ENCODE data around the gene ATP2B3.

The ATP2B3 gene

GRCh38 chrX:153488231-153488914 lies 29.1 kb upstream of the ATP2B3 start:
- ChIA-PET CTCF (interaction anchor here (1.1 to 1.7 kb wide), 2 partner anchors 10 to 19 kb away, joined by 3 to 5 read pairs; no protein-coding TSS in a partner anchor), POLR2A (no interaction called here)
- WGBS (ENCODE audit: insufficient coverage) = 59% methylated on average over 6 of the region's 27 CpGs
- DNase-seq = no peak
- Histone ChIP-seq H3K4me1 (ENCODE audit: control extremely low read depth in 1 of 4, control insufficient read depth in 4 of 4, insufficient read depth in 4 of 4, low read length in 3 of 4) (peaks cover 0 to 13% (median 8%) of the 10 kb centered on the region in 4 experiments), H3K27ac (ENCODE audit: insufficient read depth in 1 of 2, low read depth in 1 of 2, low read length in 2 of 2, poor library complexity in 1 of 2, severe bottlenecking in 2 of 2) (no peak overlapping the region), H3K9me3 (ENCODE audit: control extremely low read depth in 1 of 5, control insufficient read depth in 4 of 5, insufficient read depth in 2 of 5, low read depth in 1 of 5, low read length in 4 of 5) (no peaks in the 10 kb centered on the region), H3K36me3 (ENCODE audit: control insufficient read depth in 4 of 4, insufficient read depth in 4 of 4, low read length in 3 of 4) (no peaks in the 10 kb centered on the region), H3K27me3 (replicated peaks in 2 of 5; ENCODE audit: control insufficient read depth in 4 of 5, insufficient read depth in 5 of 5, low read length in 4 of 5) (peaks cover 0 to 8% (median 0%) of the 10 kb centered on the region in 5 experiments), H3K4me3 (ENCODE audit: control insufficient read depth in 1 of 7, extremely low read depth in 1 of 7, insufficient read depth in 4 of 7, low read depth in 2 of 7, low read length in 6 of 7) (no peak overlapping the region)

DNA sequence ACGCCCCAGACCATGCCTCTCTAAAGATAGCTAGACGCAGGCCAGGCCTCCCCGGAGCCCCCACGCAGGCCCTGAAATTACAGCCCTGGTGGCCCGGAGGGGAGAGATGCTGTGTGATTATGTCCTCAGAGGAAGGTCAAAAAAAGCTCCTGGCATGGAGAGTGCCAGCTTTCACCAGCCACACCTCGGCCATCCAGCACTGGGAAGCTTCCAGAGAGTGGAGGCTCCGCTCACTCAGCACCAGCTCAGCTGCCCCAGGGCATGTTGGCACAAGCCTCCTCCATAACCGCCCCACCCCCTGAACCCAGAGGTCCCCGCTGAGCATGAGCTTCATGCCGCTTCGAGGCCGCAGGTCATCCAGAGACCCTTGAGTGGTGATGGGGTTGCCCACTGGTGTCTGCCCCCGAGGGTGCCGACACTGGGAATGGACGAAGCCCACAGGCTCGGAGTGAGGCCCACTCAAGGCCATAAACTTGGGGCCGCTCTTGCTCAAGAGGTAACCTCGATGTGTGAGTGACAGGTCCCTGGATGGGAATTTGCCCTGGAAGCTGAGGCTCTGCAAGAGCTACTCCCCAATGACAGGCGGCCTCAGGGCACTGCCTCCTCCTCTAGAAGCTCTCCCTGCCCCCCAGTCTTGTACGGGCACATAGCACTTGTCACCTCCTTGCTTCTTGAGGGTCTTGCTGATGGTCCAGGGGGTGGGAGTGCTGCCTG lies 27.1 kb upstream of the ATP2B3 start:
- Histone ChIP-seq H3K27ac (ENCODE audit: insufficient read depth in 1 of 2, low read depth in 1 of 2, low read length in 2 of 2, poor library complexity in 1 of 2, severe bottlenecking in 2 of 2) (no peak overlapping the region), H3K27me3 (replicated peaks in 2 of 5; ENCODE audit: control insufficient read depth in 4 of 5, insufficient read depth in 5 of 5, low read length in 4 of 5) (peaks cover 0 to 14% (median 0%) of the 10 kb centered on the region in 5 experiments), H3K9me3 (ENCODE audit: control extremely low read depth in 1 of 5, control insufficient read depth in 4 of 5, insufficient read depth in 2 of 5, low read depth in 1 of 5, low read length in 4 of 5) (no peaks in the 10 kb centered on the region), H3K36me3 (ENCODE audit: control insufficient read depth in 4 of 4, insufficient read depth in 4 of 4, low read length in 3 of 4) (no peaks in the 10 kb centered on the region), H3K4me3 (ENCODE audit: control insufficient read depth in 1 of 7, extremely low read depth in 1 of 7, insufficient read depth in 4 of 7, low read depth in 2 of 7, low read length in 6 of 7) (no peak overlapping the region), H3K4me1 (ENCODE audit: control extremely low read depth in 1 of 4, control insufficient read depth in 4 of 4, insufficient read depth in 4 of 4, low read length in 3 of 4) (peaks cover 0 to 16% (median 8%) of the 10 kb centered on the region in 4 experiments)
- no peak for DNase-seq
- 89% methylated on average over 18 of the region's 20 CpGs for WGBS (ENCODE audit: insufficient coverage)
- POLR2A ChIA-PET = no interaction called here
- CTCF ChIA-PET = interaction anchor here (1.1 to 1.7 kb wide), 3 partner anchors 15 to 19 kb away, joined by 3 to 6 read pairs (median 5); partner anchors contain the start of gene HAUS7

- DNase-seq = no peak
- 76% methylated on average over 10 of the region's 10 CpGs for WGBS (ENCODE audit: insufficient coverage)
- Histone ChIP-seq H3K36me3 (ENCODE audit: control insufficient read depth in 4 of 4, insufficient read depth in 4 of 4, low read length in 3 of 4) (no peaks in the 10 kb centered on the region), H3K4me1 (ENCODE audit: control extremely low read depth in 1 of 4, control insufficient read depth in 4 of 4, insufficient read depth in 4 of 4, low read length in 3 of 4) (peaks cover 0 to 16% (median 8%) of the 10 kb centered on the region in 4 experiments), H3K9me3 (ENCODE audit: control extremely low read depth in 1 of 5, control insufficient read depth in 4 of 5, insufficient read depth in 2 of 5, low read depth in 1 of 5, low read length in 4 of 5) (no peaks in the 10 kb centered on the region), H3K27ac (ENCODE audit: insufficient read depth in 1 of 2, low read depth in 1 of 2, low read length in 2 of 2, poor library complexity in 1 of 2, severe bottlenecking in 2 of 2) (no peak overlapping the region), H3K4me3 (ENCODE audit: control insufficient read depth in 1 of 7, extremely low read depth in 1 of 7, insufficient read depth in 4 of 7, low read depth in 2 of 7, low read length in 6 of 7) (no peak overlapping the region), H3K27me3 (replicated peaks in 2 of 5; ENCODE audit: control insufficient read depth in 4 of 5, insufficient read depth in 5 of 5, low read length in 4 of 5) (peaks cover 0 to 24% (median 0%) of the 10 kb centered on the region in 5 experiments)
- POLR2A ChIA-PET = no interaction called here
- CTCF ChIA-PET = interaction anchor here (0.9 to 1.4 kb wide), 2 partner anchors 14 to 30 kb away, joined by 4 to 6 read pairs; no protein-coding TSS in a partner anchor
Observed at GRCh38 chrX:153491351-153491914, 26.0 kb upstream of the ATP2B3 start.

DNA sequence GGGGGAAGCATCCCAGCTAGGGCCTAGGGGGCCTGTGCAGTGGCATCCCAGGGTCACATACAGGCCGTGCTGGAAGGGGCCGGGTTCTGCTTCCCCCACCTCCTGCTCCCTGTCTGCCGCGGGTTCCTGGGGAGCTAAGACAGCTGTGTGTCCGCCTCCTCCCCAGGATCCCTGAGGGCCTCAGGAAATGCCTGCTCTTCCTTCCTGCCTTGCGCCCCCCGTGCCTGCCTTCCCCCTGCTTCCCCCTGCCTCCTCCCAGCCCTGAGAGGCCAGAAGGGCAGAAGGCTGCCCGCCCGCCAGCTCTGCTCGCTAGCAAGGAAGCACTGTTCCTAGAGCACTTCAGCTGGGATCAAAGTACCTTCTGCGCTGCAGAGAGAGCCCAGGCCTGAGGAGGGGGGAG lies 25.5 kb upstream of the ATP2B3 start:
- H3K4me3 ChIP-seq (ENCODE audit: control insufficient read depth in 1 of 7, extremely low read depth in 1 of 7, insufficient read depth in 4 of 7, low read depth in 2 of 7, low read length in 6 of 7) = no peak overlapping the region
- ChIA-PET CTCF (interaction anchor here (1.4 kb wide), 1 partner anchor 13 kb away, joined by 6 read pairs; no protein-coding TSS in a partner anchor), POLR2A (no interaction called here)
- H3K9me3 ChIP-seq (ENCODE audit: control extremely low read depth in 1 of 5, control insufficient read depth in 4 of 5, insufficient read depth in 2 of 5, low read depth in 1 of 5, low read length in 4 of 5) = no peaks in the 10 kb centered on the region
- no peaks in the 10 kb centered on the region for H3K36me3 ChIP-seq (ENCODE audit: control insufficient read depth in 4 of 4, insufficient read depth in 4 of 4, low read length in 3 of 4)
- DNase-seq = no peak
- no peak overlapping the region for H3K27ac ChIP-seq (ENCODE audit: insufficient read depth in 1 of 2, low read depth in 1 of 2, low read length in 2 of 2, poor library complexity in 1 of 2, severe bottlenecking in 2 of 2)
- H3K27me3 ChIP-seq (replicated peaks in 2 of 5; ENCODE audit: control insufficient read depth in 4 of 5, insufficient read depth in 5 of 5, low read length in 4 of 5) = peaks cover 0 to 24% (median 0%) of the 10 kb centered on the region in 5 experiments
- H3K4me1 ChIP-seq (ENCODE audit: control extremely low read depth in 1 of 4, control insufficient read depth in 4 of 4, insufficient read depth in 4 of 4, low read length in 3 of 4) = peaks cover 0 to 16% (median 8%) of the 10 kb centered on the region in 4 experiments
- 38% methylated on average over 8 of the region's 11 CpGs for WGBS (ENCODE audit: insufficient coverage)

- peaks cover 0 to 24% (median 0%) of the 10 kb centered on the region in 5 experiments for H3K27me3 ChIP-seq (replicated peaks in 2 of 5; ENCODE audit: control insufficient read depth in 4 of 5, insufficient read depth in 5 of 5, low read length in 4 of 5)
- H3K9me3 ChIP-seq (ENCODE audit: control extremely low read depth in 1 of 5, control insufficient read depth in 4 of 5, insufficient read depth in 2 of 5, low read depth in 1 of 5, low read length in 4 of 5) = no peaks in the 10 kb centered on the region
- CTCF ChIA-PET = interaction anchor here (1.4 kb wide), 1 partner anchor 13 kb away, joined by 6 read pairs; no protein-coding TSS in a partner anchor
- H3K27ac ChIP-seq (ENCODE audit: insufficient read depth in 1 of 2, low read depth in 1 of 2, low read length in 2 of 2, poor library complexity in 1 of 2, severe bottlenecking in 2 of 2) = no peak overlapping the region
- POLR2A ChIA-PET = no interaction called here
- DNase-seq = no peak
- 89% methylated on average over 10 of the region's 12 CpGs for WGBS (ENCODE audit: insufficient coverage)
- no peak overlapping the region for H3K4me3 ChIP-seq (ENCODE audit: control insufficient read depth in 1 of 7, extremely low read depth in 1 of 7, insufficient read depth in 4 of 7, low read depth in 2 of 7, low read length in 6 of 7)
- peaks cover 0 to 16% (median 8%) of the 10 kb centered on the region in 4 experiments for H3K4me1 ChIP-seq (ENCODE audit: control extremely low read depth in 1 of 4, control insufficient read depth in 4 of 4, insufficient read depth in 4 of 4, low read length in 3 of 4)
- H3K36me3 ChIP-seq (ENCODE audit: control insufficient read depth in 4 of 4, insufficient read depth in 4 of 4, low read length in 3 of 4) = no peaks in the 10 kb centered on the region
Observed at GRCh38 chrX:153492543-153492942, 24.9 kb upstream of the ATP2B3 start.

GRCh38 chrX:153493085-153493484 lies 24.4 kb upstream of the ATP2B3 start:
- H3K36me3 ChIP-seq (ENCODE audit: control insufficient read depth in 4 of 4, insufficient read depth in 4 of 4, low read length in 3 of 4) = no peaks in the 10 kb centered on the region
- ChIA-PET POLR2A (no interaction called here), CTCF (no interaction called here)
- no peak overlapping the region for H3K4me3 ChIP-seq (ENCODE audit: control insufficient read depth in 1 of 7, extremely low read depth in 1 of 7, insufficient read depth in 4 of 7, low read depth in 2 of 7, low read length in 6 of 7)
- 87% methylated on average over 9 of the region's 11 CpGs for WGBS (ENCODE audit: insufficient coverage)
- peaks cover 0 to 16% (median 8%) of the 10 kb centered on the region in 4 experiments for H3K4me1 ChIP-seq (ENCODE audit: control extremely low read depth in 1 of 4, control insufficient read depth in 4 of 4, insufficient read depth in 4 of 4, low read length in 3 of 4)
- no peak overlapping the region for H3K27ac ChIP-seq (ENCODE audit: insufficient read depth in 1 of 2, low read depth in 1 of 2, low read length in 2 of 2, poor library complexity in 1 of 2, severe bottlenecking in 2 of 2)
- peaks cover 0 to 27% (median 0%) of the 10 kb centered on the region in 5 experiments for H3K27me3 ChIP-seq (replicated peaks in 2 of 5; ENCODE audit: control insufficient read depth in 4 of 5, insufficient read depth in 5 of 5, low read length in 4 of 5)
- no peak for DNase-seq
- H3K9me3 ChIP-seq (ENCODE audit: control extremely low read depth in 1 of 5, control insufficient read depth in 4 of 5, insufficient read depth in 2 of 5, low read depth in 1 of 5, low read length in 4 of 5) = no peaks in the 10 kb centered on the region
